Activated T-cell treated with anti-CD3 and anti-CD28 coated beads for 4 hours (primary cell): ENCODE measurements around the gene CCDC85C.

ENCODE experiments used
- DNase-seq: peaks from one replicate; pipeline ENCODE4 v3.0.0-alpha.2; 2020

The CCDC85C gene

DNA sequence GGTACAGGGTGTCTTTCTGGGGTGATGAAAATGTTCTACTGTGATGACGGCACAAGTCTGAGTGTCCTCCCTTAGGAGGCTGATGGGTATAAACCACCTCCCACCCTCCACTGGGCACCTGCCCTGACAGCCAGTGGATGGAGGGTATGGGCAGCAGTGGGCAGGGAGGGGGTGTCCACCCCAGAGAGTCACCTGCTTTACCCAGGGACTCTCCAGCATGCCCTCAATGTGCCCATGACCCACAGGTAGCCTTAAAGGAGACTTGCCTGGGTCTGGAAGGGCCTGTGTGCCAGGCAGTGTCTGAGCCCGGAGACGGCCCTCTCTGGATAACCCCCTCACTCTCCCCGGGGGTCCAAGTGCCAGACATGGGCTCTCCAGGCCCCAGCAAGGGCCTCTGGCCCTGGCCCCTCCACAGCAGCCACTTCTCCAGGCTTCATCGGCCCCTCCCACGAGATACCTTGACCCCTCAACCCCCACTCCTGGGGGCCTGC lies 84.0 kb downstream of the CCDC85C start:
- no peak for DNase-seq

GRCh38 chr14:99519347-99519881 lies 84.6 kb downstream of the CCDC85C start:
- DNase-seq: no peak

GRCh38 chr14:99518441-99519346 lies 85.3 kb downstream of the CCDC85C start:
- DNase-seq: peak; percentile 79

DNA sequence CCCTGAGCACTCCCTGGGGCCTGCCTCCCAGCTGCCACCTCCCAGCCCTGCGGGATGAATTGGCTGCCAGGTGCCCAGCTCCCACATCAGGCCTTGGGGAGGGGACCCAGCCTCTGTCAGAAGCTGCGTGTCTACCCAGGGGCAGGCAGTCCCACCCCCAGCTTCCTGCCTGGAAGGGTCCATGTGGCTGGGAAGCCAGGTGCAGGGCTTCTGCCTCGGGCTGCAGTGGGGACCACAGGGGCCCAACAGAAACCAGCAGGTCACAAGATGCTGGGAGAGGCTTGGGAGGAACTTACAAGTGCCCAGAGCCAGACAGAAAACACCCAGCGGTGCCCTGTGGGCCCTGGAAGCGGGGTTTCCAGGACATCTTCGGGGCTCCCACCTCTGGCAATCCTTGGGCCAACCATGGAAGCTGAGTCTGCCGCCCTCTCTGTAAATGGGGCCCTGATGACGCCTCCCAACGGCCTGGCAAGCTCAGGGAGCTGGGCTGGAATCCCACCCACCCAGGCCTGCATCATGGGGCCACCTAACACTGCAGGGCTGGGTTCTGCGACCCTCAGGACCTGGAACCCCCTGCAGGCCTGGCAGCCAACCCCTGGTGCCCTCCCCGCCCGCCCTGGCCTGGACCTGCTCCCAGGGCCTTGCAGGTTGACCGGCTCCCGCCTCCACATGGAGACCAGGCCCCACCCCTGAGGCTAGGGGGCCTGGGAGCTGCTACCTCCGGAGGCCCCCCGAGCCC lies 86.2 kb downstream of the CCDC85C start:
- DNase-seq: no peak

GRCh38 chr14:99516871-99517642 lies 87.0 kb downstream of the CCDC85C start:
- DNase-seq: no peak

DNA sequence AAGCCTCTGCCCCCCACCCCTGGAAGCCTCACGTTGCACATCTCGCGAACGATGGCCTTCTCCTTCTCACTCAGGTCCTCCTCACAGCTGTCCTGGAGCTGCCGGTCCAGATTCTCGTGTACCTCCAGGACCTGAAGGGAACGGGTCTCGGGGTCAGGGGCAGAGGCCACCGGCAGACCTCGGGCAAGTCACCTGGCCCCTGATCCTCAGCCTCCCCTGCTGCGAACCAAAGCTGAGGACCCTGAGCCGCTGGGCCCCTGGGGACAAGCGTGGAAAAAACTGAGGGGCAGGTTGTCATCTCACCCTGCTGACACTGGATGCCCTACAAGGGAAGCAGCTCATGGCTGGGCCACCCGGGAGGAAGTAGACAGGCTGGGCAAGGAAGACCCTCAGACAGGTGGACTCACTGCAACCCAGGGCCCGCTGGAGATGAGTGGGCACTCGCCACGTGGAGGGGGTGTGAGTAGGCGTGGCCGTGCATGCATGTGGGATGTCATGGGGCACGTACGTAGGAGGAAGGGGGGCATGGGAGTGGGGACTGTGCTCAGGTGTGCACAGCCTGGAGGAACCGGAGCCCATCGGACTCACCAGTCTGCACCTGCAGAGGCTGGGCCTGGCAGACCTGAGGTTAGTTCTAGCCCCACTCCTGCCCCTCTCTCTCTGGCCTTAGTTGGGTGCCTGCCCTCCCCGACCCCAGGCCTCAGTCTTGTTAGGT lies 87.7 kb downstream of the CCDC85C start:
- no peak for DNase-seq

- no peak for DNase-seq
Observed at GRCh38 chr14:99515301-99516155, 88.5 kb downstream of the CCDC85C start.

DNA sequence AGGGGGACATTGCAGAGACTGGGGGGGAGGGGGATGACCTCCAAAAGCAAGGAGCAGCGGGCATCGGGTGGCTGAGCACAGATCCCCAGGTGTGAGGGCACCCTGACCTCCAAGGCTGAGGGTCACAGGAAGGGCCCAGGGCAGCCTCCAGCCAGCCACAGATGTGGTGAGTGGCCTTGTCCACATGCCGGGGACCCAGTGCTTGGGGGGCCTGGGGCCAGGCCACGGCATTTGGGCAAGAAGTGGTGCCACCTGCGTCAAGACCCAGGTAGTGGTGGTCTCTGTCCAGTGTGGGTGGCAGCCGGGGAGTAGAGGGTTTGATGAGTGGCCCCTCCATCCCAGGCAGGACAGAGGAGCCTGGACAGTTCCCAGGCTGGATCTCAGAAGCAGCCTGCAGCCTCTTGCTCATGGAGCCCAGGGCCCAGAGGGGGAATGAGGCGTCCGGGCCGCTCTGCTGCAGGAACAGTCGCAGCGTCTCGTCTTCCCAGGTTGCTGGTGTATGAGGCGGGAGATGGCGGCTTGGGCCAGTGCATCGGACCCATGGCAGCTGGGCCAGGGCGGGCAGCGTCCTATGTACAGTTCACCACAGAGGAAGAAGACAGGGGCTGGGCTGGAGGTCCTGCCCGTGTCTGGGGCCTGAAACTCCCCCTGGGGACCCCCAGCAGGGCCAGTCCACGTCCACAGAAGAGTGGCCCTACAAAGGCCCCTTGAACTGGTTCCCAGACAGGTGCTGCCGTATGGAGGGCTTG lies 89.3 kb downstream of the CCDC85C start:
- DNase-seq: no peak

GRCh38 chr14:99513946-99514551 lies 90.0 kb downstream of the CCDC85C start:
- no peak for DNase-seq

DNA sequence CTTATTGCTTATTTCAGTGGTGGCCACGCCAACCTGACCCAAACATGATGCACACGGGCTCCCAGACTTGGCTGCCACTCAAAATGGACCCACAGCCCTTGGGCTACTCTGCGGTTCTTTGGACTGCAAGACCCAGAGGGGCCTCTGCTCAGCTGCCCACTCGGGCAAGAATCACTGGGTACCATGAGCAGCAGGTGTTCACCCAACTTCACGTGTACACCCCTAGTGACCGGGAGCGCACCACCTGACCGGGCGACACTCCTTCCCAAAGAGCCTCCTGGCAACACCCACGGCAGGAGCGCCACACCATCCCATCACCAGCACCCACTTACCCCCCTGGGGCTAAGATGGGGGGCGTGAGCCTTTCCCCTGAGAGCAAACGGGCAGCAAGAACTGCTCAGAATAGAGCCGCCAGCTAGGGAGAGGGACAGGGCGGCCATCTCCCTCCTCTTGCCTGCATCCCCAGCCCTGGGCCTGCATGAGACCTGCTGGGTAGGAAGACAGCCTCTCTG lies 90.8 kb downstream of the CCDC85C start:
- DNase-seq: no peak

DNA sequence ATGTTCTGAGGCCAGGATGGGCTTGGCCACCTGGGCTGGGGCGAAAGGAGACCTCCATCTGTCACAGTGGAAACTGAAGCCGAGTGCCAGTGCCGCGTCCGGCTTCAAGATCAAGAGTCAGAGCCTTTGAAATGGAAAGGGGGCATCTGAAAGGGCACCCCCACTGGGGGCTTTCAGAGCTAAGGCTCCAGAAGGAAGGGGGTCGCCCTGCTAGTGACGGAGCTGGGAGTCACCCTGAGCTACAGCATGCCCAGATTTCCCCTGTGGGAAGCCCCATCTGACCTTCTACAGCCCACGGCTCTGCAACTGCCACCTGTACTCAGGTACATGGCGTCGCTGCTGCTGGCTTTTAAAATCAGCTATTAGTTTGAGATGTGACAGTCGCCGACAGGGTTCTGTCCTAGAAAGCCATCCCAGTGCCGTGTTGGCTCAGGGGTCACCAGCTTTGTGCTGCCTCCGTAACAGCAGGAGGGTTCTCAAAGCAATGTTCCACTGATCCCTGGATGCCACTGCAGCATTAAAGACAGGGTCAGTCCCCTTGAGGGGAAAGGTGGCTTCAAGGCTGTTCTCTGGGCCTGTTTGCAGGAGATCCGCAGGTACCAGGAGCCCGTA lies 91.3 kb downstream of the CCDC85C start:
- no peak for DNase-seq

GRCh38 chr14:99512110-99512449 lies 91.9 kb downstream of the CCDC85C start:
- no peak for DNase-seq

DNA sequence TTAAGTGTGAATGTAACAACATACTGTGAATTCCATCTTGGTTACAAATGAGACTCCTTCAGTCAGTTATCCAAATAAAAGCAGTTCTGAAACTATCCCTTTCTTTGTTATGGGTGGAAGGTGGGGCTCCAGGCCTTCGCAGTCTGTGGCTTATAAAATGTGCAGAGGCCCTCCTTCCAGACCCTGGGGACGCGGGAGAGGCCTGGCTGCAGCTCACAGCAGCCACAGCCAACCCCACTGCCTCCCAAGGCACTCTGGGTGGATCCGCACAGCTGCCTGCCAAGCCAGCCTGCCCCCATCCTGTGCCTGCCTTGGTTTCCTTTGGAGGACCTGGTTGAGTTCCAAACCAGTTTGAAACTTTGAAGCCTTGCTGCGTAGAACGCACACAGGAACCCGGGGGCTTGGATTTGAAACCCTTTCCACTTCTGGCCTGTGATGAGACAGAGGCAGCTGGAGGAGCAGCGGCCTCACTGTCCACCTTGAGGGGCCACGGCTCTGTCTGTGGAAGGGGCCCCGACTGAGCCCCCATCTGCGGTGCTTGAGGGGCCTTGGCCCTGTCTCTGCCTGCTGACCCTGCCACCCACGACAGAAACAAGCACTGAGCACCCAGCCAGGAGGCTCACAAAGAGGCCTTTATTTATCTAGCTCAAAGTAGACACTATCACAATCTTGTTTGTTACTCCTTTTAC lies 92.4 kb downstream of the CCDC85C start:
- DNase-seq: no peak

GRCh38 chr14:99510556-99511139 lies 93.4 kb downstream of the CCDC85C start:
- no peak for DNase-seq

DNA sequence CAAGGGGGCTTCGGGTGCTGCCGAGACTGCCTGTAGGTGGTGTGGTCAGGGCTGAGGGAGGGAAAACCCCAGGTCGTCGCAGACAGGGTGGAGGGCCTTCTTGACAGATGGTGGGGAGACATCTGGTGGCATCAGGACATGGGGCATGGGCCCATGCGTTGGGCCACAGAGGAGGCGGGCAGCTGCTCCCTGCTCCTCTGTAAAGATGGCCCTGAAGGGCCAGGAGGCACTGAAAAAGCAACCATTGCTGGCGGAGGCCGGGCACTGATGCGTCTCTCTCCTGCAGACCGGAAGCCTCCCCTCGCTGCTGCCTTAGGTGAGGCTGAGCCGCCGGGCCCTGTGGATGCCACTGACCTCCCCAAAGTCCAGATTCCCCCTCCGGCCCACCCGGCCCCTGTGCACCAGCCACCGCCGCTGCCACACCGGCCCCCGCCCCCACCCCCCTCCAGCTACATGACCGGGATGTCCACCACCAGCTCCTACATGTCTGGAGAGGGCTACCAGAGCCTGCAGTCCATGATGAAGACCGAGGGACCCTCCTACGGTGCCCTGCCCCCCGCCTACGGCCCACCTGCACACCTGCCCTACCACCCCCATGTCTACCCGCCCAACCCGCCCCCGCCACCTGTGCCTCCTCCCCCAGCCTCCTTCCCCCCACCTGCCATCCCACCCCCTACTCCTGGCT lies 94.0 kb downstream of the CCDC85C start:
- DNase-seq: no peak

- DNase-seq: no peak
Observed at GRCh38 chr14:99508896-99509629, 94.9 kb downstream of the CCDC85C start.
